Activated CD4-positive, alpha-beta T cell treated with anti-CD3 and anti-CD28 coated beads, Interleukin-2, amount 10 ng/mL, durations not matched to agents 7 days and 5 days (primary cell): ENCODE data around the gene ST6GALNAC3. TPM values are rescaled to one million over a fixed set of nuclear protein-coding genes. Genes with fewer than 3 reads are reported as not detected.

Experiments
- CTCF ChIA-PET: fragments of 350-600 bp; sonication (Branson Sonifier 250); formaldehyde crosslinking; loops from one replicate; lab custom pipeline; 2021; ENCODE audit warnings: antibody characterized with exemption; lab: Charles Lee
- POLR2A ChIA-PET: fragments of 350-600 bp; sonication (Branson Sonifier 250); formaldehyde crosslinking; loops from one replicate; lab custom pipeline; 2021; ENCODE audit warnings: antibody characterized with exemption; lab: Charles Lee
- DNase-seq: peaks from one replicate; pipeline ENCODE4 v3.0.0-alpha.2; 2020
- H3K27ac Mint-ChIP-seq: one replicate; pipeline ENCODE4 v1.8.0; 2021; ENCODE audit warnings: mild to moderate bottlenecking, moderate library complexity, mixed read lengths
- H3K27me3 Mint-ChIP-seq: one replicate; pipeline ENCODE4 v1.8.0; 2021; ENCODE audit warnings: mixed read lengths
- H3K36me3 Mint-ChIP-seq: one replicate; pipeline ENCODE4 v1.8.0; 2021; ENCODE audit warnings: low read depth, mixed read lengths
- H3K4me1 Mint-ChIP-seq: one replicate; pipeline ENCODE4 v1.8.0; 2021; ENCODE audit warnings: mixed read lengths
- H3K4me3 Mint-ChIP-seq: one replicate; pipeline ENCODE4 v1.8.0; 2021; ENCODE audit warnings: mild to moderate bottlenecking, moderate library complexity, mixed read lengths
- H3K9me3 Mint-ChIP-seq: one replicate; pipeline ENCODE4 v1.8.0; 2021; ENCODE audit warnings: mixed read lengths
- total RNA-seq, 2 experiments: library from RNA; stranded (reverse); gene quantifications; one replicate each; pipeline ENCODE4 v1.2.3, GENCODE V29; 2021

The ST6GALNAC3 gene
- total RNA-seq, 2 experiments from 2014 or later, result 0.02 to 0.25 TPM

- Mint-ChIP-seq H3K4me3 (no peak overlapping the region), H3K27me3 (no peaks in the 10 kb centered on the region), H3K27ac (no peak overlapping the region), H3K36me3 (no peaks in the 10 kb centered on the region), H3K4me1 (no peaks in the 10 kb centered on the region), H3K9me3 (no peaks in the 10 kb centered on the region)
- ChIA-PET CTCF (no interaction called here), POLR2A (no interaction called here)
- DNase-seq, result no peak
Observed at GRCh38 chr1:76611770-76612445, 537.4 kb downstream of the ST6GALNAC3 start.

- no peak overlapping the region for H3K27ac Mint-ChIP-seq
- no peak for DNase-seq
- H3K27me3 Mint-ChIP-seq, result no peaks in the 10 kb centered on the region
- H3K4me1 Mint-ChIP-seq, result no peaks in the 10 kb centered on the region
- no peak overlapping the region for H3K4me3 Mint-ChIP-seq
- ChIA-PET POLR2A (no interaction called here), CTCF (no interaction called here)
- no peaks in the 10 kb centered on the region for H3K36me3 Mint-ChIP-seq
- no peaks in the 10 kb centered on the region for H3K9me3 Mint-ChIP-seq
Observed at GRCh38 chr1:76613886-76614285, 539.3 kb downstream of the ST6GALNAC3 start.

GRCh38 chr1:76615253-76616035 is 540.9 kb downstream of the ST6GALNAC3 start:
- CTCF ChIA-PET, result no interaction called here
- POLR2A ChIA-PET, result no interaction called here
- DNase-seq, result no peak
- Mint-ChIP-seq H3K27me3 (no peaks in the 10 kb centered on the region), H3K36me3 (no peaks in the 10 kb centered on the region), H3K9me3 (no peaks in the 10 kb centered on the region), H3K4me3 (no peak overlapping the region), H3K4me1 (no peaks in the 10 kb centered on the region), H3K27ac (no peak overlapping the region)

GRCh38 chr1:76620371-76620770 is 545.8 kb downstream of the ST6GALNAC3 start:
- POLR2A ChIA-PET, result no interaction called here
- Mint-ChIP-seq H3K36me3 (no peaks in the 10 kb centered on the region), H3K9me3 (no peaks in the 10 kb centered on the region), H3K27ac (no peak overlapping the region), H3K4me1 (no peaks in the 10 kb centered on the region), H3K4me3 (no peak overlapping the region), H3K27me3 (no peaks in the 10 kb centered on the region)
- CTCF ChIA-PET, result no interaction called here
- DNase-seq, result no peak

DNA sequence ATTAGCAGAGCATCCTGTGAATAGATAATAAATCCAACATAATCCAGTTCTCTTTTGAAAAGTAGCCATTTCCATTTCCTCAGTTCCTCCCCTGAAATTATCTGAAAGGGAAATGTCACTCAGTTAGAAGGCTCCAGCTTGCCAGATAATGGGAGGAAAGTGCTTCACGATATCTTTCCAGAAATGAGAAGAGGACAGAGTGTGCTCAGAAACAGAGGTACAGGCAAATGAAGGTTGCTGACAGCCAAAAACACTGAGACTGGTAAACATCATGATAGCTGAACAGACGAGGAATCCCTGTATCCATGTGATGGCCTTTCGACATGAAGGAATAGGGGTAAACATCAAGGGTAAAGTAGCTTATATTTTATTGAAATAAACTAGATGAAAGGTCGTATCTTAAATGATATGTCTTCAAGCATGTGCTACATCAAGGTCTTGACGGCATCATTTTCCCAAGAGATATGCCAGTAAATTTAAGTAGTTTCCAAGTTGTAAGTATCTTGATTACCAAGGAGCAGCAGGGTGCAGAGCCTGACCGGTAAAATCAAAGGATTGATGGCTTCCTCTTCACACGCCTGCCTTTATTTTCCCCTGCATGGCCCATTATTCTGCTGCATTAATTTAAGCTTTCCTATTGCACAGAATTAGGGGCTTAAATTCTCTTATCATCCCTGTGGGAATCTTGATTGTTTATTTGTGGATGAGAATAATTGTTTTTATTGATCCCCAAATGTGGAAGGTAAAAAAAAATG is 548.4 kb downstream of the ST6GALNAC3 start:
- POLR2A ChIA-PET, result no interaction called here
- Mint-ChIP-seq H3K27me3 (no peaks in the 10 kb centered on the region), H3K27ac (no peak overlapping the region), H3K4me3 (no peak overlapping the region), H3K36me3 (no peaks in the 10 kb centered on the region), H3K4me1 (no peaks in the 10 kb centered on the region), H3K9me3 (no peaks in the 10 kb centered on the region)
- CTCF ChIA-PET, result interaction anchor here (0.5 kb wide), 1 partner anchor 8 kb away, joined by 6 read pairs; no protein-coding TSS in a partner anchor
- DNase-seq, result no peak

- no peak for DNase-seq
- Mint-ChIP-seq H3K36me3 (no peaks in the 10 kb centered on the region), H3K4me1 (no peaks in the 10 kb centered on the region), H3K9me3 (no peaks in the 10 kb centered on the region), H3K4me3 (no peak overlapping the region), H3K27me3 (no peaks in the 10 kb centered on the region), H3K27ac (no peak overlapping the region)
- POLR2A ChIA-PET, result no interaction called here
- CTCF ChIA-PET, result no interaction called here
Observed at GRCh38 chr1:76625886-76626678, 551.5 kb downstream of the ST6GALNAC3 start.

GRCh38 chr1:76627498-76627897 is 553.0 kb downstream of the ST6GALNAC3 start:
- Mint-ChIP-seq H3K36me3 (no peaks in the 10 kb centered on the region), H3K27me3 (no peaks in the 10 kb centered on the region), H3K9me3 (no peaks in the 10 kb centered on the region), H3K4me3 (no peak overlapping the region), H3K4me1 (no peaks in the 10 kb centered on the region), H3K27ac (no peak overlapping the region)
- no peak for DNase-seq
- POLR2A ChIA-PET, result no interaction called here
- CTCF ChIA-PET, result no interaction called here

- Mint-ChIP-seq H3K27me3 (no peaks in the 10 kb centered on the region), H3K36me3 (no peaks in the 10 kb centered on the region), H3K27ac (no peak overlapping the region), H3K4me1 (no peaks in the 10 kb centered on the region), H3K4me3 (no peak overlapping the region), H3K9me3 (no peaks in the 10 kb centered on the region)
- POLR2A ChIA-PET, result no interaction called here
- CTCF ChIA-PET, result no interaction called here
- DNase-seq, result no peak
Observed at GRCh38 chr1:76627901-76628300, 553.4 kb downstream of the ST6GALNAC3 start.

DNA sequence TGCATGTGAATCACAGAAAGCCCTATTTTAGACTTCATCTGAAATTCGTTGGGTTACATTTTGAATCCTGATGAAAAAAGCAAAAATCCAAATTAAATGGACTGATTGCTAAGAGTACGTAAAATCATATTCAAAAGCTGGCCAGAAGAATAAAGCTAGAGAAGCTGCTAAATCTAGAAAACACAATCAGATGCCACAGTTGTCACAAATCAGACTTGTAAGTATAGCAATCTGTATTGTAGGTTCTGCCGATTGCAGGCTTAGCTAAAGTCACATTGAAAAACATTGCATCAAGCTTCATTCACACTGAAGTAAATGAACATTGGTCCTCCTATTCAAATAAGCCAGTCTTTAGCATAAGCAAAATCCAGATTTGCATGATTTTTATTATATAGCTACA is 557.6 kb downstream of the ST6GALNAC3 start:
- Mint-ChIP-seq H3K27ac (no peak overlapping the region), H3K4me1 (no peaks in the 10 kb centered on the region), H3K27me3 (no peaks in the 10 kb centered on the region), H3K9me3 (no peaks in the 10 kb centered on the region), H3K4me3 (no peak overlapping the region), H3K36me3 (no peaks in the 10 kb centered on the region)
- ChIA-PET POLR2A (no interaction called here), CTCF (interaction anchor here (1.1 kb wide), 1 partner anchor 63 kb away, joined by 3 read pairs; no protein-coding TSS in a partner anchor)
- DNase-seq, result no peak

- Mint-ChIP-seq H3K36me3 (no peaks in the 10 kb centered on the region), H3K4me3 (no peak overlapping the region), H3K4me1 (no peaks in the 10 kb centered on the region), H3K27me3 (peaks cover 2% of the 10 kb centered on the region), H3K27ac (no peak overlapping the region), H3K9me3 (no peaks in the 10 kb centered on the region)
- no peak for DNase-seq
- ChIA-PET CTCF (no interaction called here), POLR2A (no interaction called here)
Observed at GRCh38 chr1:76635784-76636183, 561.2 kb downstream of the ST6GALNAC3 start.

DNA sequence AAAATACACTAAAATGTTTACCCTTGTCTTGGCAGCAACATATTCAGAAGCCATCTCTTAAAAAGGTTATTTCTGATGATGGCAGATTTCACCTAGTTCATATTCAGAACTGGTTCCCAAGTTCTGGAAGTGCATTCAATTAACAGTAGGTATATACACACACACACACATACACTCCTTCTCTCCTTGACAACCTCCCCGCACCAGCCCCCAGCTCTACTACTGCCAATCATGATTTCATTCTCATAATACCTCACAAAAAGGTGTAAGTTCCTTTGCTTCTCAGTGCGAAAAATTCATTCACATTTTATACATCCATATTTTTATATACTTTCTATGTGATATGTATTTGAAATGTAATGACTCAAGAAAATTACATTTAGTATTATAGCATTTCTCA is 564.6 kb downstream of the ST6GALNAC3 start:
- Mint-ChIP-seq H3K27ac (no peak overlapping the region), H3K36me3 (no peaks in the 10 kb centered on the region), H3K9me3 (peaks cover 3% of the 10 kb centered on the region)

GRCh38 chr1:76640092-76640491 is 565.5 kb downstream of the ST6GALNAC3 start:
- CTCF ChIA-PET, result no interaction called here
- POLR2A ChIA-PET, result no interaction called here
- no peak for DNase-seq
- Mint-ChIP-seq H3K4me1 (no peaks in the 10 kb centered on the region), H3K27me3 (peaks cover 2% of the 10 kb centered on the region), H3K9me3 (peaks cover 3% of the 10 kb centered on the region), H3K4me3 (no peak overlapping the region), H3K27ac (no peak overlapping the region), H3K36me3 (no peaks in the 10 kb centered on the region)

More for the DNA sequence above, 564.6 kb downstream of the ST6GALNAC3 start:
- H3K4me1 Mint-ChIP-seq, result no peaks in the 10 kb centered on the region
- DNase-seq, result no peak
- H3K27me3 Mint-ChIP-seq, result peaks cover 2% of the 10 kb centered on the region
- no peak overlapping the region for H3K4me3 Mint-ChIP-seq
- ChIA-PET POLR2A (no interaction called here), CTCF (no interaction called here)
